ENCODE data around the gene ABO. TPM values are rescaled to one million over a fixed set of nuclear protein-coding genes. Genes with fewer than 3 reads are reported as not detected.

The ABO gene
- not detected in 5 replicates for total RNA-seq (2022; extraction: Qiagen RNA extraction)

GRCh38 chr9:133275105-133276000 is at the start of gene ABO:
Gene ABO, minus strand, starts transcription at chr9:133275201.

GRCh38 chr9:133208880-133209300 is 66.1 kb downstream of the ABO start, which contains the start of gene OBP2B:
Gene OBP2B, minus strand, starts transcription at chr9:133209250. Its CDS starts 51 bp downstream, at chr9:133209199.

Other genes with a start within 250 kb of the ABO start
- gene GTF3C5, start 244.2 kb downstream of the ABO start, total RNA-seq (2022; extraction: Qiagen RNA extraction): 56.9 to 72.3 TPM (median 67.6 TPM) in 5 replicates
- 0.50 to 0.75 TPM (median 0.65 TPM) in 5 replicates for gene CEL, start 213.2 kb downstream of the ABO start, total RNA-seq (2022; extraction: Qiagen RNA extraction)
- gene RALGDS, start 154.0 kb downstream of the ABO start, total RNA-seq (2022; extraction: Qiagen RNA extraction): 18.7 to 29.5 TPM (median 28.0 TPM) in 5 replicates
- gene GBGT1, start 111.3 kb downstream of the ABO start, total RNA-seq (2022; extraction: Qiagen RNA extraction): 1.3 to 3.0 TPM (median 2.6 TPM) in 5 replicates
- gene OBP2B, start 66.0 kb downstream of the ABO start, total RNA-seq (2022; extraction: Qiagen RNA extraction): not detected in 5 replicates
- gene SURF6, start 61.0 kb upstream of the ABO start, total RNA-seq (2022; extraction: Qiagen RNA extraction): 20.7 to 30.7 TPM (median 25.6 TPM) in 5 replicates
- 20.9 to 35.2 TPM (median 33.6 TPM) in 5 replicates for gene MED22, start 72.9 kb upstream of the ABO start, total RNA-seq (2022; extraction: Qiagen RNA extraction)
- 3,292 to 3,461 TPM (median 3,420 TPM) in 5 replicates for gene RPL7A, start 73.0 kb upstream of the ABO start, total RNA-seq (2022; extraction: Qiagen RNA extraction)
- 36.2 to 49.0 TPM (median 43.1 TPM) in 5 replicates for gene SURF1, start 81.3 kb upstream of the ABO start, total RNA-seq (2022; extraction: Qiagen RNA extraction)
- gene SURF2, start 81.3 kb upstream of the ABO start, total RNA-seq (2022; extraction: Qiagen RNA extraction): 44.5 to 60.0 TPM (median 47.0 TPM) in 5 replicates
- gene SURF4, start 100.9 kb upstream of the ABO start, total RNA-seq (2022; extraction: Qiagen RNA extraction): 175 to 207 TPM (median 199 TPM) in 5 replicates
- 0.71 to 1.3 TPM (median 0.96 TPM) in 5 replicates for gene STKLD1, start 101.2 kb upstream of the ABO start, total RNA-seq (2022; extraction: Qiagen RNA extraction)
- 34.5 to 39.9 TPM (median 37.4 TPM) in 5 replicates for gene REXO4, start 142.8 kb upstream of the ABO start, total RNA-seq (2022; extraction: Qiagen RNA extraction)
- 0.36 to 0.78 TPM (median 0.76 TPM) in 5 replicates for gene ADAMTS13, start 147.2 kb upstream of the ABO start, total RNA-seq (2022; extraction: Qiagen RNA extraction)
- 2.8 to 4.9 TPM (median 4.9 TPM) in 5 replicates for gene CACFD1, start 184.8 kb upstream of the ABO start, total RNA-seq (2022; extraction: Qiagen RNA extraction)
- 15.1 to 24.6 TPM (median 22.6 TPM) in 5 replicates for gene SLC2A6, start 203.9 kb upstream of the ABO start, total RNA-seq (2022; extraction: Qiagen RNA extraction)
- gene MYMK, start 249.8 kb upstream of the ABO start, total RNA-seq (2022; extraction: Qiagen RNA extraction): not detected in 5 replicates

Measured in A549 treated with CORT108297 at 1 μM for 4 hours (cell line).